Fibroblast of lung (primary cell): ENCODE measurements around the gene RNF150. TPM values are rescaled to one million over a fixed set of nuclear protein-coding genes. Genes with fewer than 3 reads are reported as not detected.

ENCODE experiments used
- DNase-seq, 2 donors: peaks; one replicate each; pipeline versions ENCODE4 v3.0.0 to v3.0.0-alpha.2; 2010; ENCODE audit warnings: low read depth in 2 of 2
- H2AFZ ChIP-seq: 2 replicates; pipeline ENCODE4 v1.5.1; 2012; ENCODE audit warnings: low read length, control low read depth, inconsistent platforms
- H3K27ac ChIP-seq: 2 replicates; pipeline ENCODE4 v1.5.1; 2011; ENCODE audit warnings: low read length, control low read depth; ENCODE audit not compliant: insufficient read depth
- H3K27me3 ChIP-seq: 2 replicates; pipeline ENCODE4 v1.5.1; 2011; ENCODE audit warnings: mild to moderate bottlenecking, low read length; ENCODE audit not compliant: control insufficient read depth, insufficient read depth
- H3K36me3 ChIP-seq: 2 replicates; pipeline ENCODE4 v1.5.1; 2011; ENCODE audit warnings: low read length; ENCODE audit not compliant: control insufficient read depth, insufficient read depth
- H3K4me1 ChIP-seq: 2 replicates; pipeline ENCODE4 v1.5.1; 2011; ENCODE audit warnings: low read length; ENCODE audit not compliant: control insufficient read depth, insufficient read depth; ENCODE audit errors: extremely low read depth
- H3K4me2 ChIP-seq: 2 replicates; pipeline ENCODE4 v1.5.1; 2011; ENCODE audit warnings: low read length, control low read depth; ENCODE audit not compliant: insufficient read depth; ENCODE audit errors: extremely low read depth
- H3K4me3 ChIP-seq, 4 experiments: fragments of 200-600 bp in 1 of 4; sonication (generic) in 1 of 4; replicated peaks in 1 of 4; 2 replicates each; pipeline ENCODE4 v1.5.1; 2011 to 2016; ENCODE audit warnings: low read length in 4 of 4, low read depth in 3 of 4, mild to moderate bottlenecking in 3 of 4, control low read depth in 2 of 4, inconsistent platforms in 1 of 4, mixed read lengths in 1 of 4; ENCODE audit not compliant: insufficient read depth in 1 of 4; ENCODE audit errors: control extremely low read depth in 1 of 4
- H3K79me2 ChIP-seq: 2 replicates; pipeline ENCODE4 v1.5.1; 2012; ENCODE audit warnings: mild to moderate bottlenecking, low read length, inconsistent platforms; ENCODE audit not compliant: control insufficient read depth, insufficient read depth
- H3K9ac ChIP-seq: 2 replicates; pipeline ENCODE4 v1.5.1; 2011; ENCODE audit warnings: mild to moderate bottlenecking, low read length, control low read depth; ENCODE audit not compliant: insufficient read depth
- H3K9me3 ChIP-seq: 2 replicates; pipeline ENCODE4 v1.5.1; 2012; ENCODE audit warnings: low read depth, low read length; ENCODE audit not compliant: control insufficient read depth, insufficient read depth
- H4K20me1 ChIP-seq: 2 replicates; pipeline ENCODE4 v1.5.1; 2011; ENCODE audit warnings: low read length; ENCODE audit not compliant: control insufficient read depth, insufficient read depth; ENCODE audit errors: extremely low read depth
- EZH2 ChIP-seq: IDR thresholded peaks from 2 replicates; pipeline ENCODE4 v1.5.1; 2012; ENCODE audit warnings: low read length, control low read depth, mild to moderate bottlenecking; ENCODE audit errors: missing control alignments
- polyA plus RNA-seq, 2 donors: library from polyadenylated mRNA; depleted of rRNA in 1 of 2; stranded (reverse) in 1 of 2; unstranded in 1 of 2; fragments of >200 nt; gene quantifications; 2 replicates each; pipeline ENCODE4 v1.2.1, GENCODE V29; 2011 to 2012; ENCODE audit warnings: missing spikeins in 1 of 2
- total RNA-seq: library from RNA; depleted of rRNA; stranded (reverse); fragments of >200 nt; gene quantifications from 2 replicates; pipeline ENCODE4 v1.2.1, GENCODE V29; 2014
- TF ChIP-seq, protein P1 (sequence below), 2 donors: IDR thresholded peaks in 1 of 2; conservative IDR thresholded peaks in 1 of 2; 1 replicate in 1 of 2; 2 replicates in 1 of 2; pipeline ENCODE4 v1.5.1; 2011 to 2012; ENCODE audit warnings: low read length in 2 of 2, control low read depth in 1 of 2, inconsistent platforms in 1 of 2, low read depth in 1 of 2, mild to moderate bottlenecking in 1 of 2

The RNF150 gene
- total and polyA plus RNA-seq, 2 donors (not counting 1 experiment from before 2014, with no cell fraction given) = 0.66 to 5.6 TPM

DNA sequence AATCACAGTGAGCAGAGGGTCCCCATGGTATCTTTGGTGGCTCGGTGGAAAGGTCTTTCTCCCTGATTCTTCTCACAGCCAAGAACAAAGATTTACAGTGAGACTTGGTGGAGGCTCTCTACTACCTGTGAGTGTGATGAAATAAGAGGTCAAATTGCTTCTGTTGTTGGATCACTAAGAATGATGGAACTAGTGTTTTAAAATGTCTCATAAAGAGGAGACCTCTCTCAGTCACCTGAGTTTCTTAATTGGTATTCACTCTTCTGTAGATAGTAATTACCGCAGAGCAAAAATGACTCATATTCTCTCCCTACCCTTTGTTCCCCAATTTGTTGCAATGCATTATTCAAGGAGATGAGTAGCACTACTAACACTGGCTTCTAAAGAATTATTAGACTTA lies 276.2 kb downstream of the RNF150 start:
- DNase-seq = peak in 1 of 2 donors; percentile 50
- Histone ChIP-seq H3K4me2 (no peak overlapping the region), H2AFZ (no peak overlapping the region), H3K4me3 (no peak overlapping the region), H3K27ac (no peak overlapping the region), H3K27me3 (no peaks in the 10 kb centered on the region), H3K9me3 (no peaks in the 10 kb centered on the region), H3K36me3 (no peaks in the 10 kb centered on the region), H4K20me1 (no peaks in the 10 kb centered on the region), H3K79me2 (no peaks in the 10 kb centered on the region), H3K9ac (no peak overlapping the region), H3K4me1 (no peaks in the 10 kb centered on the region)
- TF ChIP-seq, protein P1, sequence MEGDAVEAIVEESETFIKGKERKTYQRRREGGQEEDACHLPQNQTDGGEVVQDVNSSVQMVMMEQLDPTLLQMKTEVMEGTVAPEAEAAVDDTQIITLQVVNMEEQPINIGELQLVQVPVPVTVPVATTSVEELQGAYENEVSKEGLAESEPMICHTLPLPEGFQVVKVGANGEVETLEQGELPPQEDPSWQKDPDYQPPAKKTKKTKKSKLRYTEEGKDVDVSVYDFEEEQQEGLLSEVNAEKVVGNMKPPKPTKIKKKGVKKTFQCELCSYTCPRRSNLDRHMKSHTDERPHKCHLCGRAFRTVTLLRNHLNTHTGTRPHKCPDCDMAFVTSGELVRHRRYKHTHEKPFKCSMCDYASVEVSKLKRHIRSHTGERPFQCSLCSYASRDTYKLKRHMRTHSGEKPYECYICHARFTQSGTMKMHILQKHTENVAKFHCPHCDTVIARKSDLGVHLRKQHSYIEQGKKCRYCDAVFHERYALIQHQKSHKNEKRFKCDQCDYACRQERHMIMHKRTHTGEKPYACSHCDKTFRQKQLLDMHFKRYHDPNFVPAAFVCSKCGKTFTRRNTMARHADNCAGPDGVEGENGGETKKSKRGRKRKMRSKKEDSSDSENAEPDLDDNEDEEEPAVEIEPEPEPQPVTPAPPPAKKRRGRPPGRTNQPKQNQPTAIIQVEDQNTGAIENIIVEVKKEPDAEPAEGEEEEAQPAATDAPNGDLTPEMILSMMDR (conservative IDR thresholded peaks at IDR 0.05 in 1 of 2, IDR thresholded peaks at IDR 0.05 in 1 of 2; ENCODE audit: low read depth in 1 of 2, low read length in 2 of 2) = no peak
- no peak for TF ChIP-seq EZH2

DNA sequence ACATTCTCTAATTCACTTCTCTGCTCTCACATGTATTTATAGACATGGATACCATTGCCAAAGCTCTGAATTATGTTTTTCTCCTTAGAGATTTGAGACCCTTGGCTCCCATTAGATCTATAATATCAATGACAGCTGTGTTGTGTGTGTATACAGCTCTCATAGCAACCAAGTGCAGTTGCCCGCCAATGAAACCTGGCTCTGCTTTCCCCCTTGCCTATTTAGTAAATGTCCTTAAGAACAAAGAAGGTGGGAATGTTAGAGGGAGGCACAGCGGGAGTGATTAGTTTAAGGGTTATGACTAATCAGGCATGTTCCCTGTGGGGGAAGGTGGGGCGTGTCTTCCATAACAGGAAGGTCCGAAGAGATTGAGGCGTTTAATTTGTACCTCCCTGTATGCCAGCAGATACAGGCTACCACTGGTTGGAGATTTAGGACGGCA lies 276.6 kb downstream of the RNF150 start:
- Histone ChIP-seq H3K4me2 (no peak overlapping the region), H3K79me2 (no peaks in the 10 kb centered on the region), H3K27ac (no peak overlapping the region), H2AFZ (no peak overlapping the region), H3K4me1 (no peaks in the 10 kb centered on the region), H3K36me3 (no peaks in the 10 kb centered on the region), H3K9ac (no peak overlapping the region), H3K27me3 (no peaks in the 10 kb centered on the region), H3K9me3 (no peaks in the 10 kb centered on the region), H3K4me3 (no peak overlapping the region), H4K20me1 (no peaks in the 10 kb centered on the region)
- peak; percentile 55 to 88 for DNase-seq
- TF ChIP-seq EZH2 = no peak
- TF ChIP-seq, protein P1 (conservative IDR thresholded peaks at IDR 0.05 in 1 of 2, IDR thresholded peaks at IDR 0.05 in 1 of 2; ENCODE audit: low read depth in 1 of 2, low read length in 2 of 2) = no peak

DNA sequence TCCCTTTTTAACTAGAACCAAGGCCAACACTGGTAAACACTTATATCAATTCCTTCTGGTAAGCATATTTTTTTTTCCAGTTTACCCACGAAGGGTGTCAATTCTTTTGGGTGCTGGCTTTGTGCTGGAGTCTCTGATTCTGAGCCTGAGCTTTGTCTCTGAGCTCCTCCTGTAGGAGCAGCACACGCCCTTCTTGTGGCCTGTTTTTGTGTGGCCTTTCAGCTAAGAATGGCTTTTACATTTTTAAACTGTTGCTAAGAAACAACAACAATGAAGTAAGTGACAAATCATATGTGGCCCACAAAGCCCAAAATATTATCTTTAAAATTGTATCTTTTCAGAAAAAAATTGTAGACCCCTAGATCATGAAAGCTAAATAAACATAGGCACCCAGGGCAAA lies 279.1 kb downstream of the RNF150 start:
- Histone ChIP-seq H3K9me3 (no peaks in the 10 kb centered on the region), H3K4me3 (no peak overlapping the region), H2AFZ (no peak overlapping the region), H3K27me3 (no peaks in the 10 kb centered on the region), H3K9ac (no peak overlapping the region), H3K36me3 (no peaks in the 10 kb centered on the region), H3K4me2 (no peak overlapping the region), H3K27ac (no peak overlapping the region), H3K4me1 (no peaks in the 10 kb centered on the region), H3K79me2 (no peaks in the 10 kb centered on the region), H4K20me1 (no peaks in the 10 kb centered on the region)
- TF ChIP-seq, protein P1 (conservative IDR thresholded peaks at IDR 0.05 in 1 of 2, IDR thresholded peaks at IDR 0.05 in 1 of 2; ENCODE audit: low read depth in 1 of 2, low read length in 2 of 2) = no peak
- TF ChIP-seq EZH2 = no peak
- no peak for DNase-seq
